CD4-positive, alpha-beta T cell (primary cell): ENCODE measurements around the gene IGFBP2. TPM values are rescaled to one million over a fixed set of nuclear protein-coding genes. Genes with fewer than 3 reads are reported as not detected.

Source experiments
- ATAC-seq: fragments of 200-7000 bp; cut with Tn5 transposase; one replicate; pipeline ENCODE4 v1.10.0; 2022; ENCODE audit warnings: mild to moderate bottlenecking; ENCODE audit not compliant: poor library complexity
- CTCF ChIA-PET: fragments of 350-600 bp; sonication (Branson Sonifier 250); formaldehyde crosslinking; loops from one replicate; lab custom pipeline; 2021; ENCODE audit warnings: antibody characterized with exemption, inconsistent platforms; lab: Charles Lee
- POLR2A ChIA-PET: fragments of 350-600 bp; sonication (Branson Sonifier 250); formaldehyde crosslinking; loops from one replicate; lab custom pipeline; 2021; ENCODE audit warnings: antibody characterized with exemption, inconsistent platforms; lab: Charles Lee
- DNase-seq, 14 experiments: peaks; one replicate each; pipeline ENCODE4 v3.0.0-alpha.2; 2013 to 2020; ENCODE audit warnings: mixed read lengths in 2 of 14
- H3K27ac ChIP-seq, 2 donors: one replicate each; pipeline versions ENCODE4 v1.5.1 to v1.7.0; 2013; ENCODE audit warnings: low read length in 2 of 2, low read depth in 1 of 2, mild to moderate bottlenecking in 1 of 2
- H3K27me3 ChIP-seq, 2 experiments: 1 replicate in 1 of 2; 2 replicates in 1 of 2; pipeline versions ENCODE4 v1.6.1 to v1.7.0; 2013; ENCODE audit warnings: low read length in 2 of 2, control low read depth in 1 of 2, mild to moderate bottlenecking in 1 of 2, moderate library complexity in 1 of 2; ENCODE audit not compliant: insufficient read depth in 2 of 2, control insufficient read depth in 1 of 2
- H3K36me3 ChIP-seq: one replicate; pipeline ENCODE4 v1.6.1; 2013; ENCODE audit warnings: low read length, control low read depth; ENCODE audit not compliant: insufficient read depth
- H3K4me1 ChIP-seq: one replicate; pipeline ENCODE4 v1.6.1; 2013; ENCODE audit warnings: low read length, control low read depth; ENCODE audit not compliant: insufficient read depth
- H3K4me3 ChIP-seq: one replicate; pipeline ENCODE4 v1.5.1; 2013; ENCODE audit warnings: mild to moderate bottlenecking, low read length, moderate library complexity
- H3K9me3 ChIP-seq, 2 experiments: 1 replicate in 1 of 2; 2 replicates in 1 of 2; pipeline versions ENCODE4 v1.6.1 to v1.7.0; 2013; ENCODE audit warnings: low read length in 2 of 2, mild to moderate bottlenecking in 2 of 2, control low read depth in 1 of 2, moderate library complexity in 1 of 2; ENCODE audit not compliant: control insufficient read depth in 1 of 2, insufficient read depth in 1 of 2
- H3K27ac Mint-ChIP-seq: one replicate; pipeline ENCODE4 v1.8.0; 2020; ENCODE audit warnings: mixed read lengths
- H3K27me3 Mint-ChIP-seq: one replicate; pipeline ENCODE4 v1.8.0; 2021; ENCODE audit warnings: mixed read lengths
- H3K36me3 Mint-ChIP-seq: one replicate; pipeline ENCODE4 v1.8.0; 2021; ENCODE audit warnings: low read depth, mixed read lengths
- H3K4me1 Mint-ChIP-seq: one replicate; pipeline ENCODE4 v1.8.0; 2021; ENCODE audit warnings: low read depth, mixed read lengths
- H3K4me3 Mint-ChIP-seq: one replicate; pipeline ENCODE4 v1.8.0; 2020; ENCODE audit warnings: mild to moderate bottlenecking, mixed read lengths
- H3K9me3 Mint-ChIP-seq: one replicate; pipeline ENCODE4 v1.8.0; 2020; ENCODE audit warnings: mixed read lengths
- CTCF ChIP-seq: fragments of 200-600 bp; IDR thresholded peaks from one replicate; pipeline ENCODE4 v1.8.0; 2022; ENCODE audit warnings: antibody characterized with exemption, mild to moderate bottlenecking
- intact Hi-C, 2 experiments: fragments of 100-400 bp; cut with DNase I in 1 of 2; cut with micrococcal nuclease in 1 of 2; formaldehyde crosslinking; loops; one replicate each; pipeline versions ENCODE4 v1.15.1 to v1.9.0; 2023 to 2025; cut with DNase I, micrococcal nuclease
- total RNA-seq, 174 experiments: library from RNA in 2 of 174; stranded (reverse) in 2 of 174; gene quantifications; one replicate each; pipeline ENCODE4 v1.2.3 and lab custom pipeline; 2021 to 2026

Gene IGFBP2
- total RNA-seq, 2 experiments from 2014 or later, result not detected

- Mint-ChIP-seq H3K27ac (no peak overlapping the region), H3K4me1 (no peaks in the 10 kb centered on the region), H3K9me3 (no peaks in the 10 kb centered on the region), H3K27me3 (peaks cover 39% of the 10 kb centered on the region), H3K4me3 (no peak overlapping the region), H3K36me3 (no peaks in the 10 kb centered on the region)
- Histone ChIP-seq H3K27me3 (peaks cover 0 to 12% of the 10 kb centered on the region in 2 experiments), H3K36me3 (no peaks in the 10 kb centered on the region), H3K4me3 (no peak overlapping the region), H3K27ac (no peak overlapping the region), H3K9me3 (no peaks in the 10 kb centered on the region), H3K4me1 (no peaks in the 10 kb centered on the region)
- intact Hi-C loops, result loop anchor here in 1 of 2 experiments (5.0 kb wide), 1 partner anchor 831 kb away; no protein-coding TSS in a partner anchor
- ChIA-PET CTCF (no interaction called here), POLR2A (no interaction called here)
- ATAC-seq (no peak), DNase-seq (no peak)
- no peak for TF ChIP-seq CTCF
These were observed 47.9 kb downstream of the IGFBP2 start for GRCh38 chr2:216680951-216681629.

GRCh38 chr2:216681683-216682082 lies 48.5 kb downstream of the IGFBP2 start:
- ChIA-PET CTCF (interaction anchor here (0.6 to 0.9 kb wide), 2 partner anchors 1031 to 1036 kb away, joined by 4 read pairs; no protein-coding TSS in a partner anchor), POLR2A (no interaction called here)
- no peak for ATAC-seq
- peaks cover 0 to 17% of the 10 kb centered on the region in 2 experiments for H3K27me3 ChIP-seq
- TF ChIP-seq CTCF, result no peak
- H3K27me3 Mint-ChIP-seq, result peaks cover 44% of the 10 kb centered on the region
- no peaks in the 10 kb centered on the region for H3K9me3 Mint-ChIP-seq
- DNase-seq, result no peak
- intact Hi-C loops, result loop anchor here (1.0 to 5.0 kb wide), 3 partner anchors 831 to 1075 kb away; no protein-coding TSS in a partner anchor
- H3K4me3 Mint-ChIP-seq, result no peak overlapping the region
- H3K36me3 Mint-ChIP-seq, result no peaks in the 10 kb centered on the region
- H3K9me3 ChIP-seq, result no peaks in the 10 kb centered on the region
- no peaks in the 10 kb centered on the region for H3K36me3 ChIP-seq
- no peak overlapping the region for H3K27ac Mint-ChIP-seq
- no peaks in the 10 kb centered on the region for H3K4me1 Mint-ChIP-seq
- no peak overlapping the region for H3K4me3 ChIP-seq
- H3K27ac ChIP-seq, result no peak overlapping the region
- no peaks in the 10 kb centered on the region for H3K4me1 ChIP-seq

GRCh38 chr2:216683846-216684245 lies 50.6 kb downstream of the IGFBP2 start:
- H3K36me3 Mint-ChIP-seq, result no peaks in the 10 kb centered on the region
- ChIA-PET CTCF (no interaction called here), POLR2A (no interaction called here)
- intact Hi-C loops, result loop anchor here in 1 of 2 experiments (5.0 kb wide), 1 partner anchor 828 kb away; no protein-coding TSS in a partner anchor
- H3K4me3 Mint-ChIP-seq, result no peak overlapping the region
- Histone ChIP-seq H3K36me3 (no peaks in the 10 kb centered on the region), H3K27me3 (peaks cover 8 to 24% of the 10 kb centered on the region in 2 experiments), H3K9me3 (no peaks in the 10 kb centered on the region), H3K4me3 (no peak overlapping the region), H3K27ac (no peak overlapping the region), H3K4me1 (no peaks in the 10 kb centered on the region)
- H3K27me3 Mint-ChIP-seq, result peaks cover 57% of the 10 kb centered on the region
- no peak for TF ChIP-seq CTCF
- ATAC-seq, result no peak
- H3K9me3 Mint-ChIP-seq, result no peaks in the 10 kb centered on the region
- H3K27ac Mint-ChIP-seq, result no peak overlapping the region
- H3K4me1 Mint-ChIP-seq, result no peaks in the 10 kb centered on the region
- peak in 2 of 14 experiments; percentile 38 to 45 for DNase-seq
